Umbilical cord (tissue), 2 donors: ENCODE data around the gene KLK8. TPM values are rescaled to one million over a fixed set of nuclear protein-coding genes. Genes with fewer than 3 reads are reported as not detected.

Experiments used
- DNase-seq: peaks from one replicate; pipeline ENCODE4 v3.0.0-alpha.2; 2015; ENCODE audit warnings: low spot score
- total RNA-seq: library from RNA; depleted of rRNA; stranded (reverse); fragments of >200 nt; gene quantifications from one replicate; pipeline ENCODE4 v1.2.3, GENCODE V29; 2014; ENCODE audit warnings: low replicate concordance; ENCODE audit not compliant: insufficient read depth

The KLK8 gene
- total RNA-seq, 1 donor from 2014 or later, result not detected

- DNase-seq, result no peak
Observed at GRCh38 chr19:50949861-50950260, 51.5 kb downstream of the KLK8 start.

- no peak for DNase-seq
Observed at GRCh38 chr19:50947123-50947522, 54.3 kb downstream of the KLK8 start.

Other genes starting within 250 kb of the KLK8 start
- not detected for gene GPR32, start 231.1 kb downstream of the KLK8 start, total RNA-seq
- gene ACP4, start 211.2 kb downstream of the KLK8 start, total RNA-seq, result not detected
- not detected for gene KLK1, start 177.8 kb downstream of the KLK8 start, total RNA-seq
- gene KLK15, start 168.0 kb downstream of the KLK8 start, total RNA-seq, result 1.2 TPM
- gene KLK3, start 146.7 kb downstream of the KLK8 start, total RNA-seq, result 0.48 TPM
- 9.6 TPM for gene KLK2, start 128.2 kb downstream of the KLK8 start, total RNA-seq
- gene KLK4, start 90.2 kb downstream of the KLK8 start, total RNA-seq, result 1.4 TPM
- gene KLK5, start 48.6 kb downstream of the KLK8 start, total RNA-seq, result not detected
- gene KLK6, start 32.0 kb downstream of the KLK8 start, total RNA-seq, result not detected
- gene KLK7, start 17.7 kb downstream of the KLK8 start, total RNA-seq, result 0.72 TPM
- 0.24 TPM for gene KLK10, start 18.1 kb upstream of the KLK8 start, total RNA-seq
- 3.9 TPM for gene KLK11, start 25.0 kb upstream of the KLK8 start, total RNA-seq
- gene KLK12, start 33.4 kb upstream of the KLK8 start, total RNA-seq, result not detected
- not detected for gene KLK13, start 63.5 kb upstream of the KLK8 start, total RNA-seq
- gene KLK14, start 81.3 kb upstream of the KLK8 start, total RNA-seq, result not detected
- gene CTU1, start 106.8 kb upstream of the KLK8 start, total RNA-seq, result 9.4 TPM
- 2.2 TPM for gene SIGLEC9, start 123.3 kb upstream of the KLK8 start, total RNA-seq
- 3.1 TPM for gene SIGLEC7, start 140.7 kb upstream of the KLK8 start, total RNA-seq
- 5.3 TPM for gene CD33, start 223.5 kb upstream of the KLK8 start, total RNA-seq
- gene SIGLECL1, start 249.5 kb upstream of the KLK8 start, total RNA-seq, result not detected